ENCODE measurements around the gene HACE1.

DNA sequence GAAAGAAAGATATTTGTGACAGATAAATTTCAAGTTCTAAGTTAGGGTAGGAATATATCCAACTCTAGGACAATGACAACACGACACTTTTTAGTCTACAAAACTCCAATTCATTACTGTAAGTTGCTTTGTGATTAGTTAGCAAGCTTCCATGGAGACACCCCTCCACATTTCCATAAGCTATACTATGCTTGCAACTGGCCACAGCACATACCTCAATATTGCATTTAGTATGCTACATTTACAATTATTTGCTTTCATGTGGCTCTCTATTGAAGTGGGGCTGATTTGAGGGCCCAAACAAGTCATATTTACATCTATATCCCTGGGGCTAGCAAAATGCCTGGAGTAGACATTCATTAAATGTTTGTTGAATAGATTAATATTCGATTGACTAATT is 129.3 kb downstream of the HACE1 start:
- TF ChIP-seq, protein P1, sequence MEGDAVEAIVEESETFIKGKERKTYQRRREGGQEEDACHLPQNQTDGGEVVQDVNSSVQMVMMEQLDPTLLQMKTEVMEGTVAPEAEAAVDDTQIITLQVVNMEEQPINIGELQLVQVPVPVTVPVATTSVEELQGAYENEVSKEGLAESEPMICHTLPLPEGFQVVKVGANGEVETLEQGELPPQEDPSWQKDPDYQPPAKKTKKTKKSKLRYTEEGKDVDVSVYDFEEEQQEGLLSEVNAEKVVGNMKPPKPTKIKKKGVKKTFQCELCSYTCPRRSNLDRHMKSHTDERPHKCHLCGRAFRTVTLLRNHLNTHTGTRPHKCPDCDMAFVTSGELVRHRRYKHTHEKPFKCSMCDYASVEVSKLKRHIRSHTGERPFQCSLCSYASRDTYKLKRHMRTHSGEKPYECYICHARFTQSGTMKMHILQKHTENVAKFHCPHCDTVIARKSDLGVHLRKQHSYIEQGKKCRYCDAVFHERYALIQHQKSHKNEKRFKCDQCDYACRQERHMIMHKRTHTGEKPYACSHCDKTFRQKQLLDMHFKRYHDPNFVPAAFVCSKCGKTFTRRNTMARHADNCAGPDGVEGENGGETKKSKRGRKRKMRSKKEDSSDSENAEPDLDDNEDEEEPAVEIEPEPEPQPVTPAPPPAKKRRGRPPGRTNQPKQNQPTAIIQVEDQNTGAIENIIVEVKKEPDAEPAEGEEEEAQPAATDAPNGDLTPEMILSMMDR (IDR thresholded peaks at IDR 0.05), result no peak
- no peak for TF ChIP-seq ZFX (IDR thresholded peaks at IDR 0.05; ENCODE audit: borderline replicate concordance)

All from 22Rv1 (cell line).